Stimulated activated CD8-positive, alpha-beta memory T cell treated with anti-CD3 and anti-CD28 coated beads, Interleukin-2, amount 100 ng/mL, for 48 hours (primary cell): Measurements from ENCODE around the gene LAMA4.
"Not testable (repeated sequence)": the region's sequence is repeated elsewhere in the genome, so short reads cannot be mapped to it uniquely, and the experiment has no call there.

Source experiments
- DNase-seq, 2 donors: peaks; one replicate each; pipeline ENCODE4 v3.0.0-alpha.2; 2020; ENCODE audit warnings: low read depth in 2 of 2

The LAMA4 gene

DNA sequence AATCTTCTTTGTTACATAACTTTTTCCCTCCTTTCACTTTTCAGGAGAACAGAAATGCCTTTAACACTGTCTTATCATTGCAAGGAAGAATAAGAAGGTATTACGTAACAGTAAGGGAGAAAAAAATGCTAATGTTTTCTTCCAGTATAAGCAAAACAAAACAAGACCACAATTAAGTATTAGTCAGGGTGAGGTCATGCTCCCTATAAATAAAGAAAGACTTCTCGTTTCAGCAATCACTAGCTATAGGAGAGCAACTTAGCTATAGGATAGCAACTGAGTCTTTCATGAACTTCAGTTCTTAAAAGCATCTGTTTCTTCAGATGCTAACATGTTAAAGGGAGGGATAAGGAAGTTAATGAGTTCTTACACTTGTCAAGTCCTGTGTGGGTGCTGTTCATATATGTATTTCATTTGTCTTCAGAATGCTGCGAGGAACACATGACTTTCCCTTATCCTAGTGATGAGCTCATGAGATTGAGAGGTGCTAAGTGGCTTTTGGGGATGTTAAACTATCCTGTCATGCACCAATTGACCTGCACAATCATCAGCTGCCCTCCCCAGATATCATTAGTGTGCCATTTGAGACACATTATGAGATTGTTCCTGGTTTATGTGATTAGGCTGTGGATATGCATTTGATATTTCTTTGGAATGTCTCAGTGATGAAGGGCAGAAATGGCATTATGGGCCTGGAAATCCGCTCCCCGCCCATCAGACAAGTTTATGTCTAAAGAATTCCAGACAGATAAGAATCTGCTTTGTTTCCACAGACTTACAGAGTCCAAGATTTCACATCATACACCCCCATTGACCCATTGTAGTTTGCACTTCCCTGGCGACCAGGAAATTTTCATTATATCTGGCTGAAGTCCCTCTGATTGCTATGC, 37.5 kb downstream of the LAMA4 start:
- DNase-seq: no peak

DNA sequence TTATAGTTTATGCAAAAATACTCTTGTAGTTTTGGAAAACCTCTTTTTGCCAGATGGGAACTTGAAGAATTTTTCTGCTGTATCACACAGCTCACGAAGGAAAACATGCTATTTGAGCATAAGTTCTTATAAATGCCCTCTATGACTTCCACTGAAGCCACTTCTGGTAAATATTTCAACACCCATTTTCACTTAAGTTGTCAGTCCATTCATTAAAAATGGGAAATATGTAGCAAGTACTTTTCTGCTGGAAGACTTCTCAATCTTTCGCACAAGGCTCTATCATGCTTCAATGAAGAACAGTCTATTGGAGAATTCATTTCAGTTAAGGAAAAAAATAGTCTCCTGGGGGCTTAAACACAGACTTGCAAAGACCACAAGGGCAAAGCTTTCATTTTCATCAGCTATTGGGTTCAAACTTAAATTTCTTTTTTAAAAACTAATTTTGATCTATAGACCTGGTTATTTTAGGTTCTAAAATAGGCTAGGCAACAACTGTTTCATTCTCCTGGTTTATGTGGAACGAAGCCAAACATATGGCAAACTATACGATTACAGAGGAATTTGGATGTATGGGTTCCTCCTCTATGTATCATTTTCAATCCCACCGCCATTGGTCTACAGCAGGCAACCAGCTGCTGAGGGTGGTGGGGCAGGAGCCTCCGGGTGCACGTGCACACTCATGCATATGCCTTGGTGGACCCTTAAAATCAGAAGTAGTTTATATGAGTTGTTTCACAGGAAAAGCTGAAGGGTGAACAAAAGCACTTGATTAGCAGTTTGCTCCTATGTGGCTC, 38.7 kb downstream of the LAMA4 start:
- DNase-seq: no peak

DNA sequence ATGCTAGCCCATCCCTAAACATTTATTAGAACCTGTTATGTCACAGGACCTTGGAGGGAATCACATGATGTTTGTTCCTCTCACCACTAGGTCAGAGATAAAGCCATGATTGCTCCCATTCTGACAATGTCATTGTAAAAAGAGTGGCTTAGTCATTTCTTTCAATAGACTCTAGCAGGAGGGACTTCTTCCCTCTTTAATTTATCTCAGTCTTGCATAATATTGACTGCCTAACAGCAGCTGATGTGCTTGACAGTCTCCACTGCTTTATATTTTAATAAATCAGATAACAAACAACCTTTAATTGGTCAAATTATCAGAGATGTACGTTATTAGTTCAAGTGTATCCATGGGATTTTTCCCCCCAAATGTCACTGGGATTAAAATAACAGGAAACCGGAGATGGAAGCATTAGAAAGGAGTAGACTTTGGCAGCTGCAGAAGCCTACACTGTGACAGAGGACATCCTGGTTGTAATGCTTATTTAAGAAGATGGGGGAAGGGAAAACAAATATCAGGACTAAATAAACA, 39.6 kb downstream of the LAMA4 start:
- no peak for DNase-seq

DNA sequence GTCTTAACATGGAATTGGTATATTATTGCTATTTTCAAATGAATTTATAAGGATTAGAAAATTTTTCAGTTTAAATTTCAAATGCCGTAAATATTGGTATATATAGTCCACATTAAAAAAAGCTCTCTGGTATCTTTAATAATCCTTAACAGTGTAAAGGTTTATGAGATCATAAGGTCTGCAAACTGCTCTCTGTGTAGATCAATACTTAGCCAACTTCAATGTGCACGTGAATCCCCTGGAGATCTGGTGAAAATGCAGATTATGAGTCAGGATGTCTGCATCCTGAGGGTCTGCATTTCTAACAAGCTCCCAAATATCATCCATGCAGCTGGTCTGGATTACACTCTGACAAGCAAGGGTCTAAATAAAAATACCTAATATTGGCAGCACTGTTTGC, 43.5 kb downstream of the LAMA4 start:
- DNase-seq: no peak

DNA sequence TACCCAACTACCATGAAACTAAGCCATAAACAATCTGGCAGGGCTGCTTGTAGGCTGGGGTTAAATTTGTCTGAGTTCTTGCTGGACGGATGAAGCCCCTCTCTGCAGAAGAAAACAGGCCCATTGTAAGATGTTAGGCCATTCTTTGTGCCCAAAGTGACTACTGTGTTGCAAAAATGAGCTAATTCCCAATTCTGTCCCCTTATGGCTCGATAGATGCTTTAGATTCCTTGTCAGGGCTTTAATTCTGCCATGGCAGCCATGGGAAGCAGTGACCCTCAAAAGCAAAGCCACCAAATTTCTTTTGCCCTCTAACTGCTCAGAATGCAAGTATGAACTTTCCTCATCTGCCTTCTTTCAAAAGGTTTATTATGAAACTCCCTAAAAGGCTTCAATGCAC, 45.2 kb downstream of the LAMA4 start:
- DNase-seq: no peak

DNA sequence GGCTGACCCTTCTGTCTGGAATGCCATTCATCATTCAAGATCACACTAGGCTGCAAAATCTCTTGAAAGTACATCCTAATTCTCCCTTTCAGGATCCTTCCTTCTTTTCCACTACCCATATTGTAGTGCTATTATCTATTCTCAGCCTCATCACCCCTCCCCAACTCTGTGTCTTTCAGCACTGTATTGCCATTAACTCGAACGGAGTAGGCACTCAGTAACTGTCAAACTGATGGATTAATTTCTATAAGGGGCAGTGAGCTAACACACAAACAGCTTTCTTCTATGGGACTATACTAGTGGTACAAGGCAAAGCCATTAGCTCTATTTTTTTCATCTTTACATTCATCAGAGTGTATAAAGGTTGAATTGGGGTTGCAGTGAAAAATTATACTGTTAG, 46.6 kb downstream of the LAMA4 start:
- no peak for DNase-seq

DNA sequence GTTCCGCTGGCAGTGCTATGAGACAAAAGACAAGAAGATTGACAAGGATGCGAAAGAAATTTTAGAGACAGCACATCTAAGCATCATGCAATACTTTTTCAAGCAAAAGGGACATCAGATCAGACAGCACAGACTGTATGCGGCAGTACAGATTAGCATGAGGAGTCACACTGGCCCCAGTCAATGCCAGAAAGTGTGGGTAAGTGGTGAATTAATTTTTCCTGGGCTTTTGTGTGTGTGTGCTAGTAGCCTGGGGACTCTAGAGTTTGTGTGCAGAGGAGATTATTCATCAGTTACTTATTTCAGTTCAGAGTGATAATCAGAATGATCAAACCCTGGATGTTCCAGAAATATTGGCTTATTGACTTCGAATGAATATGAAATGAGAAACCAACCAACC, 47.2 kb downstream of the LAMA4 start:
- DNase-seq: no peak

DNA sequence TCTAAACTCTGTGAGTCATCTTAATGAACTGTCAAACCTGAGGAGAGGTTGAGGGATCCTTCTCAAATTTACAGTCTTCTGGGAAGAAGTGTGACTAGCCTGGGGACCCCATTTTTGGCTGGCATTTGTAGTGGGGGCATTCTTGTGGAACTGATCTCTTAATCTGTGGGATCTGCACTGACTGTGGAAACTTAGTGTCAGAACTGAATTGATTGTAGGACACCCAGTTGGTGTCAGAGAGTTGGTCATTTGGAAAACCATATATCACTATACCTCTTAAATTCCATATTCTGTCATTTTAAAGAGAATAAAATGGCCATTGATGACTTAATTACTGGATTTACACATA, 48.3 kb downstream of the LAMA4 start:
- no peak for DNase-seq

DNA sequence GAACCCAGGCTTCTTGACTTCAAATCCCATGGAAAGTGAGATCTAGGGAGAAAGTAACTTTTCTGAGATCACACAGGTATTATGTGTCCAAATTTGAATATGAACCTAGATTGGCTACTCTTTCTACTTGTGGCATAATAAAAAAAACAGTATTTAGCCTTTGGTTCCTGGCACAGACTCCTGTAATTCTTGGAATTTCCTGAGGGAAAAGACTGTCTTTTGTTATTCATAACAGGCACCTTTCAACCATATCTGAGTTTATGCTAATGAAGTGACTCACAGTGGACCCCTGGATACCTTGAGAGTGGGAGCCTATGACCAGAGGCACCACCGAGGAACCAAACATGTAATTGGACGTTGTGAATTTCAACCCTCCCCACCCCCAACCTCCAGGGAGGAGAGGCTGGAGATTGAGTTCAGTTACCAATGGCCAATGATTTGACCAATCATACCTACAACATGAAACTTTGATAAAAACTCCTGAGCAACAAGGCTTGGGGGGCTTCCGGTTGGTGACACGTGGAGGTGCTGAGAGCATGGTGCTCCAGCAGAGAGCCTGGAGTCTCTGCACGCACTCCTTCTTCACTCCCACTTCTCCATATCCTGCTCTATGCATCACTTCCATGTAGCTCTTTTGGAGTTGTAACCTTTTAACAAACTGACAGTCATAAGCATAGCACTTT, 48.8 kb downstream of the LAMA4 start:
- DNase-seq: no peak

DNA sequence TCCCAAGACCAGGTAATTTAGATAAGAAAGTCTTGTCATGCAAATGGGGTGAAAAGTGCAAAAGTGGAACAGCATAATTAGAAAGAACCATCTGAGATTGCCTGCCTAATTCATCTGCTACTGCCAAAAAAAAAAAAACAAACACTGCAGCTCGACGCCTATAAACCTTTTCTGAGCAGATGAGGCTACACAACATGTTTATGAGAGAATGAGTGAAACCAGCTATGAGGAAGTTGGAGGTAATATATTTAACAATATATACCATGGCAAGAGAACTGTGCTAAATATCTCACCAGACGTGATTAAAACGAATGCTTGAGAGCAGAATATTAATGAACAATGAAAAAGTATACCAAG, 50.0 kb downstream of the LAMA4 start:
- DNase-seq: no peak

DNA sequence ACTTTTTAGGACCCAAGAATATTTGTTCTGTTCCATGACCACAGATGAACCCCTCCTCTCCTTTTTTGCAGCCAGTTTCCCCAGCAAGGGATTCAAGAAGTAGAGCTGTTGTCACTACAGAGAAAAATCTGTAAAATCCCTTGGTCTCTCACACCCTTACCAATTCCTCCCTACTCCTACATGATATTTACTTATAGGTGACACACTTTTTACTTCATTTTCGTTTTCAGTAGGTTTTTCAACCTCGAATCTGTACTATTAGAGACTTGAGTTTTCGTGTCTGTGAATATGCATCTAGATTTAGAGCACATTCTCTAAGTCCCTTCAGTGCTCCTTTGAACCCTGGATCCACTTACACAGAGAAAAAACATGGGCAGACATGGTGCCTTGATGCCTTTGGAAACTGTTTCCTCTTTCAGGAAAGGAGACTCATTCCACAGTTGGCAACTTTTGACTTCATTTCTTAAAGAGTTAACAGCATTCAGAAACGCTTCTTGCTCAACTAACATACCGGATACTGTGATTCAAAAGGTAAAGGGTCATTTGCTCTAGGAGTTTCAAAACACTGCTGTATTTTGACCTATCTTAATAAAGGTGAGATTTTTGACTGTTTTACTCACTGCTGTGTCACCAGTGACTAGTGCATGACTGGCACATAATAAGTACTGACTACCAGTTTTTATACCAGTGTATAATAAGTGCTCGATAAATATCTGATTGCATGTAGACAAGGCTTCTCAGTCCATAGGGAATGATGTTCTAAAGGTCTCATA, 50.6 kb downstream of the LAMA4 start:
- no peak for DNase-seq

DNA sequence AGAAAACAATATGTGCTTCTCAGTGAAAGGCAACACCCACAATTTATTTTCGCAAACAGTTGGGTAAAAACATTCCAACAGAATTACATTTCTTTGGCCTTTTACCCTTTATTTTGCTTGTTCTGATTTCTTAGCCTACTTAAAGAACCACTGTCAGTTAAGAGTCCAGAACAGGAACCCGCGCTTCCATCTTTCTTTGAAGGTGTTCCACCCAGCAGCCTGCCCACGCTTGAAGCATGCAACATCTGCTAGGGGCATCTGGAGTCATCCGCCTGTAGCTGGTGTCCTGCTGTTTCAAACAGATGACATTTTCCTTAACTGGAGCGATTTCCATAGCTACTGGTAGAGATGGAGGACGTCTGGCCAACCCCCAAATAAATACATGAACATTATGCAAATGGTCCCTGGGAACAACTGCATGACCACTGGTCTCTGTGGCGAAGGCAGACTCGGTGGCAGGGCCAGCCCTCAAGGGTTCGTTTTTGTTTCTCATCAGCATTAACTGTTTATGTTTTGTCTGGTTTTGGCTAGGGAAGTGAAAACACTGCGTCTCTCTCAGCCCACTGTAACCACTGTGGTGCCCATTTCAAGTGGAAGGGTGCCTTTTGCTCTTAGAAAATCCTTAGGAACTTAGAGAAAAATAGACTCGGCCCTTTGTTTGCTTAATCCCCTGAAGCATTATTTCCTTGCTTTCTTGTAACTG, 51.6 kb downstream of the LAMA4 start:
- DNase-seq: no peak

DNA sequence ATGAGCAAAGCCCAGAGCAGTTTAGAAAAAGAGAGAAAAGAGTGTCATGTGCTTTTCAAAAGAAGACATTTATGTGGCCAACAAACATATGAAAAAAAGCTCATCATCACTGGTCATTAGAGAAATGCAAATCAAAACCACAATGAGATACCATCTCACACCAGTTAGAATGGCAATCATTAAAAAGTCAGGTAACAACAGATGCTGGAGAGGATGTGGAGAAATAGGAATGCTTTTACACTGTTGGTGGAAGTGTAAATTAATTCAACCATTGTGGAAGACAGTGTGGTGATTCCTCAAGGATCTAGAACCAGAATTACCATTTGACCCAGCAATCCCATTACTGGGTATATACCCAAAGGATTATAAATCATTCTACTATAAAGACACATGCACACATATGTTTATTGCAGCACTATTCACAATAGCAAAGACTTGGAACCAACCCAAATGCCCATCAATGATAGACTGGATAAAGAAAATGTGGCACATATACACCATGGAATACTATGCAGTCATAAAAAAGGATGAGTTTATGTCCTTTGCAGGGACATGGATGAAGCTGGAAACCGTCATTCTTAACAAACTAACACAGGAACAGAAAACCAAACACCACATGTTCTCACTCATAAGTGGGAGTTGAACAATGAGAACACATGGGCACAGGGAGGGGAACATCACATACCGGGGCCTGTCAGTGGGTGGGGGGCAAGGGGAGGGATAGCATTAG, 54.0 kb downstream of the LAMA4 start:
- not testable (repeated sequence) for DNase-seq

DNA sequence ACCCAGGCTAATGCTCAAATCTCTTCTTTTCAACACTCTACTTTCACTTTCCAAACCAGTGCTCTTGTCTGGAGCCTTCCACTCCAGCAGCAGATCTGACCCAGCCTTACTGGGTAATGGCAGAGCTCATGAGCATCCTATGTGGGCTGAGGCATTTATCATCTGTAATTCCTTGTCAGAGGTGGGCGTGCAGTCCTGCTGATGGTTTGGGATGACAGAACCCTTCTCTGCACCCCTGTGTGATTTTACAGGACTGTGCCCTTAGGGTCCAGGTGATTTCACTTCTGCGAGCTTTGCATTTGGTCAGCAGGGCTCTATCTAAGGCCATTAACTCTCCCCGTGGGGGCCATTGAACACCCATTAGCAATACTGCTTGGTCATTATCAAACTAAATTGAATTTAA, 55.4 kb downstream of the LAMA4 start:
- DNase-seq: no peak

DNA sequence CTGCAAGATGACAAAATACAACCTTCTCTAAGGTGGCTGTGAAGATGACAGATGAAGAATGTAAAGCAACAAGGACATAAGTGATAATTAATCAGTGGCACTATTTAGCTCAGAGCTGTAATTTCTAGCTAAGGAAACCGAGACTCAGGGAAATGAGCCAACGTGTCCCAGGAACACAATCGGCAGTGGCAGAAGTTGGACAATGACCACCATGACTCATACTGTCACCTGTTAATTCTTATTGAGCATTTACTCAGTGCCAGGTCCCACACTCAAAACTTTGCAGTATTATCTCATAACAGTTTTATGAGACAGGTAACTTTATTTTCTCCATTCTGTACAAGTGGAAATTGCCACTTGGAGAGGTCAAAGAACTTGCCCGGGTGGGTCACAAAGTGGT, 55.8 kb downstream of the LAMA4 start:
- DNase-seq: no peak

DNA sequence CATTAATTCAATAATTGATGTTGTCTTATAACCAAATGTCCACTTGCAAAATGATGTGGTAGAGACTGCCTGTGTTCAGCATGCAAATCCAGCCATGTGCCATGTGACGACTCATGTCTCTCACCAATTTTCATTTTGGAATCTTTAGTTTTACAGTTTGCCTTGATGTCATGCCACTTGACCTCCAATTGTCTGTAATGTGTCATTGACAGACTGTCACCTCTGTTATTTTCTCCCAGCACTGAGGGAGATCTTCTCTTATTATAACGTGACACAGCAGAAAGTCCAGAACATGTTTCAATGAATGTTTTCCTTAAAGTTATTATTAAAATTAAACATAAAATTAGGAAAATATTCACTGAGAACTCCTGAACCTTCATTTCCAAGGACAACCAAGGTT, 56.7 kb downstream of the LAMA4 start:
- no peak for DNase-seq

DNA sequence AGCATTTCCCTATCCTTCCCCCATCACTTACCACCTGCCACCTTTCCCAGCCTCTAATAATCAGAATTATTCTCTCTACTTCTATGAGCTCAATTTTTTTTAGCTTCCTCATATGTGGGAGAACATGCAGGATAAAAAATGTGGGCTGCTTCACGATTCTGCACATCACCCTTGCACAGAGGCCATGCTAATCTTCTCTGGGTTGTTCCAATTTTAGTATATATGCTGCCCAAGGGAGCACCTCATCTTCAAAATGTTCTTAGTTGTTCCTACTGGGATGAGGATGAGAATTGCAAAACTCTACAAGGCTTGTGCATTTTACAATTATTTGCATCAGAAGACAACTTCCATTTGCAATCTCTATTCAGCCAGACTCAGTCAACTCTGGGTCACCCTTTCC, 58.1 kb downstream of the LAMA4 start:
- DNase-seq: no peak

DNA sequence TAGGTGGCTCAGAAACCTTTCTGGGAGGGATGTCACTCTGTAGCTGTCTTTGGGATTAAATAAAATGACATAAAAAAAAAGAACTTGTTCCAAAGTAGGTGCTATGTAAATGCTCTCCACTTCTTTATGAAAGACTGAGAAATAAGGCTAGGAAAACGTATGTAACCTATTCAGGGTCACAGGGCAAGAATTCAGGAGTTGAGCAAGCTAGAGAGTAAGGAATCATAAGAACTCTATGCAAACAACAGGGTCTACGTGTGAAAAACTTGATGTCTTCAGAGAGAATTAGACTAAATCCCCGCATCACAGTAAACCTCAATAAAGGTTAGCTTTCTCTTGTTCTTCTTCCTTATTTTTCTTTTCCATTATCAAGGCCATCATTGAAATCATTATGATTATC, 59.2 kb downstream of the LAMA4 start:
- DNase-seq: no peak

DNA sequence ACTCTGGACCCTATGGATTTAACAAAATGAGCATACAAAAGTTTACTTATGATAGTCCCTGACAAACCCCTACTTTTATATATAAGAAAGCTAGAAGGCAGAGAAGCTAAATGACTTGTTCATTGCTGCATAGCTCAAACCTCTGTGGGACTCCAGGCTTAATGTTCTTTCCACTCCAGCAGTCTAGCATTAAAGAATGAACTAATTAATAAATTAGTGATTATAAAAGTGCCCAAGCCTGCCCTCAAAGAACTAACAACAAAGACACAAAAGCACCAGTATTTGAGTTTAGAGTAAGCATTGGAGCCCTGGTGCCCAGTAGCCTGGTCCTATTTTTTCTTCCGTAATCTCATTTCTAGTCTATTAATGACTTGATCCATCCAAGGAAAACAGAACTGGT, 59.9 kb downstream of the LAMA4 start:
- no peak for DNase-seq

DNA sequence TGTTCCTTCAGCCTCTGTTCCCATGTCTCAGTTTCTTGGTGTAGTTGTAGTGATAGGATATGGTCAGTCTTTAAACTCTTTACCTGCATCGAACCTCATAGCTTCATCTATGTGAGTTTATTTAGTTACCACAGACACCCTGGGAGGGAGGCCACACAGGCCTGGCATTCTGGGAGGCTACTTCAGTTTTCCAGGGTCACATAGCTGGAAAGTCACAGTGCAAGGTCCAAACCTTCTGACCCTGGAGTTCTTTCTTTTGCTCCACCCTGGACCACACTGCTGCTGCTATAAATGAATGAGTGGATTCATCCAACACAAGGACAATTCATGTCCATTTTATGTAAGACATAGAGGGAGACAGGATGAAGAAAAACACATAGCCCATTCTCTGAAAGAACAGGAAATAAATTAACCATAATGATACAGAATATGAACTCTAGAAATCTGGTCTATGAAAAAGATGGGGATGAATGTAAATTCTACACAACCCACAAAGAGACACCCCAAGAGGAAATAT, 60.8 kb downstream of the LAMA4 start:
- no peak for DNase-seq
